ENCODE data around the gene DHX40. TPM values are rescaled to one million over a fixed set of nuclear protein-coding genes. Genes with fewer than 3 reads are reported as not detected.
A peak's percentile ranks its signal among the peaks of the same experiment; 100 is the strongest.

DHX40 gene
- total and polyA plus RNA-seq, 2 experiments from 2014 or later: 12.5 to 43.8 TPM

DNA sequence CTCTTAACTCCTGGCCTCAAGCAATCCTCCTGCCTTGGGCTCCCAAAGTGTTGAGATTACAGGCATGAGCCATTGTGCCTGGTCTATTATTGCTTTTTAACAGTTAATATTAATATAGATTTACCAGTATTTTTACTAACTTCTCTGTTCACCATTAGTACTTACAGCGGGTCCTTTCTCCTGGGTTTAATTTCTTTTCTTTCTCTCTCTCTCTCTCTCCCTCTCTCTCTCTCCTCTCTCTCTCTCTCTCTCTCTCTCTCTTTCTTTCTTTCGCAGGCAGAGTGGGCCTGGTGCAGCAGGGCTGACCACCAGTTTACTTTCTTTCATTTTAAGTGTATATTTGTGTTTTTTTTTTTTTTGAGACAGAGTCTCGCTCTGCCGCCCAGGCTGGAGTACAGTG, 14.7 kb upstream of the DHX40 start:
- no peaks in the 10 kb centered on the region for H3K79me2 ChIP-seq
- 95% methylated on average over 2 of the region's 4 CpGs for WGBS (ENCODE audit: low lambda C conversion rate, missing lambda C conversion rate)

DNA sequence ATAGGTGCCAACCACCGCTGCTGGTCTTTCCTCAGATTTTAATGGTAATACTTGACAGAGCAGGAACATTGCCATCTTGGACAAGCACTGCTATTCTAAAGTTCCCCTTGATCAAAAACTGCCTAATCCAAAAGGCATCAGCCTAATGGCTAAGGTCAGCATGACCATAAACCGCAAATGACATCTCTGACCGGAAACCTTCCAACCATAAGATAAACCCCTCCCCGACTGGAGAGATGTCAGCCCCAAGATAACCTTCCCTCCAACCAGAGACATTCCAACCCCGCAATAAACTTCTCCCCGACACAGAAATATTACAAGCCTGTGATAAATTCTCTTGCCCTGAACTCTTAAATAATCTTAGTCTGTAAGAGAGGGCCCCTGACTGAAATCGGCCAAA, 7.4 kb upstream of the DHX40 start:
- no peaks in the 10 kb centered on the region for H3K4me1 ChIP-seq (ENCODE audit: insufficient read depth)
- DNase-seq (ENCODE audit: low spot score): no peak
- no peaks in the 10 kb centered on the region for H3K9me3 ChIP-seq (ENCODE audit: low read depth)
- no peak overlapping the region for H3K27ac ChIP-seq
- H3K79me2 ChIP-seq: no peaks in the 10 kb centered on the region
- H3K27me3 ChIP-seq: no peaks in the 10 kb centered on the region
- no peak overlapping the region for H2AFZ ChIP-seq
- no peaks in the 10 kb centered on the region for H4K20me1 ChIP-seq (ENCODE audit: insufficient read depth, poor library complexity, severe bottlenecking)
- H3K4me3 ChIP-seq: no peak overlapping the region
- WGBS (ENCODE audit: low lambda C conversion rate, missing lambda C conversion rate): 43% methylated on average over 7 of the region's 7 CpGs
- H3K36me3 ChIP-seq (replicated peaks; ENCODE audit: insufficient read depth, low read depth): no peaks in the 10 kb centered on the region
- no peaks in the 10 kb centered on the region for H3K9me2 ChIP-seq (replicated peaks; ENCODE audit: insufficient read depth)
- no peak overlapping the region for H3K4me2 ChIP-seq
- no peak for TF ChIP-seq EZH2phosphoT487 (IDR thresholded peaks at IDR 0.05; ENCODE audit: low read depth, severe bottlenecking, unreplicated experiment)
- TF ChIP-seq EZH2 (IDR thresholded peaks at IDR 0.05; ENCODE audit: borderline replicate concordance): no peak
- TF ChIP-seq, protein P1, sequence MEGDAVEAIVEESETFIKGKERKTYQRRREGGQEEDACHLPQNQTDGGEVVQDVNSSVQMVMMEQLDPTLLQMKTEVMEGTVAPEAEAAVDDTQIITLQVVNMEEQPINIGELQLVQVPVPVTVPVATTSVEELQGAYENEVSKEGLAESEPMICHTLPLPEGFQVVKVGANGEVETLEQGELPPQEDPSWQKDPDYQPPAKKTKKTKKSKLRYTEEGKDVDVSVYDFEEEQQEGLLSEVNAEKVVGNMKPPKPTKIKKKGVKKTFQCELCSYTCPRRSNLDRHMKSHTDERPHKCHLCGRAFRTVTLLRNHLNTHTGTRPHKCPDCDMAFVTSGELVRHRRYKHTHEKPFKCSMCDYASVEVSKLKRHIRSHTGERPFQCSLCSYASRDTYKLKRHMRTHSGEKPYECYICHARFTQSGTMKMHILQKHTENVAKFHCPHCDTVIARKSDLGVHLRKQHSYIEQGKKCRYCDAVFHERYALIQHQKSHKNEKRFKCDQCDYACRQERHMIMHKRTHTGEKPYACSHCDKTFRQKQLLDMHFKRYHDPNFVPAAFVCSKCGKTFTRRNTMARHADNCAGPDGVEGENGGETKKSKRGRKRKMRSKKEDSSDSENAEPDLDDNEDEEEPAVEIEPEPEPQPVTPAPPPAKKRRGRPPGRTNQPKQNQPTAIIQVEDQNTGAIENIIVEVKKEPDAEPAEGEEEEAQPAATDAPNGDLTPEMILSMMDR (IDR thresholded peaks at IDR 0.05; ENCODE audit: poor library complexity): no peak

More for the DNA sequence above, 14.7 kb upstream of the DHX40 start:
- no peaks in the 10 kb centered on the region for H3K9me2 ChIP-seq (replicated peaks; ENCODE audit: insufficient read depth)
- H3K27ac ChIP-seq: no peak overlapping the region
- no peak overlapping the region for H3K4me2 ChIP-seq
- H4K20me1 ChIP-seq (ENCODE audit: insufficient read depth, poor library complexity, severe bottlenecking): no peaks in the 10 kb centered on the region
- H3K27me3 ChIP-seq: no peaks in the 10 kb centered on the region
- H3K4me1 ChIP-seq (ENCODE audit: insufficient read depth): no peaks in the 10 kb centered on the region
- TF ChIP-seq EZH2 (IDR thresholded peaks at IDR 0.05; ENCODE audit: borderline replicate concordance): no peak
- TF ChIP-seq, protein P1 (IDR thresholded peaks at IDR 0.05; ENCODE audit: poor library complexity): no peak
- TF ChIP-seq EZH2phosphoT487 (IDR thresholded peaks at IDR 0.05; ENCODE audit: low read depth, severe bottlenecking, unreplicated experiment): no peak
- H3K36me3 ChIP-seq (replicated peaks; ENCODE audit: insufficient read depth, low read depth): no peaks in the 10 kb centered on the region
- H3K4me3 ChIP-seq: no peak overlapping the region
- no peaks in the 10 kb centered on the region for H3K9me3 ChIP-seq (ENCODE audit: low read depth)
- H2AFZ ChIP-seq: no peak overlapping the region
- DNase-seq (ENCODE audit: low spot score): no peak

DNA sequence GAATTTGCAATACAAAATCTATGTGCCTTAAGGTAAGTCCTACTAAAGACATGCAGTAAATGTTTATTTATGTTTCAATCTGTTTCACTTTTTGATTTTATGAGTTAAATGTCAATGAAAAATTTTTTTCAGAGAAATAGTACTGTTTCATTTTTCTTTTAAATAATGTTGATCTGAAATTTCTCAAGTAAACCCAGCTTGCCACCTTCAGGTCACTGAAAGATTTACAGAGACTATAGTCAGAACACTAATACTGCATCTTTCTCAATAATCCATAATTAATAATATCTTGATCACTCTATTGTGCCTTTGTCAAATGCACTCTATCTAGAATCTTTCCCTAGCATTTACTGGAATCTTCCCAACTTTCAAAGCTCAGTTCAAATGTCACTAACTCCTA, 6.5 kb upstream of the DHX40 start:
- no peaks in the 10 kb centered on the region for H3K79me2 ChIP-seq
- no peaks in the 10 kb centered on the region for H3K9me3 ChIP-seq (ENCODE audit: low read depth)
- H3K27me3 ChIP-seq: no peaks in the 10 kb centered on the region
- DNase-seq (ENCODE audit: low spot score): peak; percentile 19
- H3K4me3 ChIP-seq: no peak overlapping the region
- no peak overlapping the region for H2AFZ ChIP-seq
- TF ChIP-seq, protein P1 (IDR thresholded peaks at IDR 0.05; ENCODE audit: poor library complexity): peak; percentile 44
- TF ChIP-seq EZH2phosphoT487 (IDR thresholded peaks at IDR 0.05; ENCODE audit: low read depth, severe bottlenecking, unreplicated experiment): no peak
- no peaks in the 10 kb centered on the region for H3K9me2 ChIP-seq (replicated peaks; ENCODE audit: insufficient read depth)
- no peak overlapping the region for H3K4me2 ChIP-seq
- no peaks in the 10 kb centered on the region for H3K4me1 ChIP-seq (ENCODE audit: insufficient read depth)
- H3K27ac ChIP-seq: no peak overlapping the region
- H4K20me1 ChIP-seq (ENCODE audit: insufficient read depth, poor library complexity, severe bottlenecking): no peaks in the 10 kb centered on the region
- no peaks in the 10 kb centered on the region for H3K36me3 ChIP-seq (replicated peaks; ENCODE audit: insufficient read depth, low read depth)

DNA sequence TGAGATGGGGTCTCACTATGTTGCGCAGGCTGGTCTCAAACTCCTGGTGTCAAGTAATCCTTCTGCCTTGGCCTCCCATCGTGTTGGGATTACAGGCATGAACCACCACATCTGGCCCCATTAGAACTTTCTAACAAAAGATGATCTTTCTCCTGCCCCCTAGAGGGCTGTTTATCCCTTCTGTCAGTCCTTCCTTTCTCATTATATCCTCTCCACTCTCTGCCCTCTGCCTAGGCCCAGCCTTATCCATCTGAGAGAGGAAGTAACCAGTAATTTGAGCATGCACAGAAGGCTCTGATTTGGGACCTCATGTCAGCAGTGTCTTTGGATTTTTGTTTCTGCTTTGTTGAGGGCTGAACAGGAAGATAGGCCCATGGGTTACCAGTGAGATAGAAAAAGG, 4.4 kb upstream of the DHX40 start:
- no peaks in the 10 kb centered on the region for H3K36me3 ChIP-seq (replicated peaks; ENCODE audit: insufficient read depth, low read depth)
- H2AFZ ChIP-seq: no peak overlapping the region
- no peak overlapping the region for H3K4me3 ChIP-seq
- H3K27me3 ChIP-seq: no peaks in the 10 kb centered on the region
- peaks cover 2% of the 10 kb centered on the region for H3K4me1 ChIP-seq (ENCODE audit: insufficient read depth)
- peak; percentile 7 for DNase-seq (ENCODE audit: low spot score)
- H3K9me3 ChIP-seq (ENCODE audit: low read depth): no peaks in the 10 kb centered on the region
- TF ChIP-seq EZH2 (IDR thresholded peaks at IDR 0.05; ENCODE audit: borderline replicate concordance) (no peak), EZH2phosphoT487 (IDR thresholded peaks at IDR 0.05; ENCODE audit: low read depth, severe bottlenecking, unreplicated experiment) (no peak)
- TF ChIP-seq, protein P1 (IDR thresholded peaks at IDR 0.05; ENCODE audit: poor library complexity): no peak
- 78% methylated on average over 2 of the region's 2 CpGs for WGBS (ENCODE audit: low lambda C conversion rate, missing lambda C conversion rate)
- peaks cover 2% of the 10 kb centered on the region for H3K79me2 ChIP-seq
- H4K20me1 ChIP-seq (ENCODE audit: insufficient read depth, poor library complexity, severe bottlenecking): no peaks in the 10 kb centered on the region
- H3K9me2 ChIP-seq (replicated peaks; ENCODE audit: insufficient read depth): no peaks in the 10 kb centered on the region
- no peak overlapping the region for H3K27ac ChIP-seq
- H3K4me2 ChIP-seq: no peak overlapping the region
